Measurements from ENCODE around the gene PRDM16.

DNA sequence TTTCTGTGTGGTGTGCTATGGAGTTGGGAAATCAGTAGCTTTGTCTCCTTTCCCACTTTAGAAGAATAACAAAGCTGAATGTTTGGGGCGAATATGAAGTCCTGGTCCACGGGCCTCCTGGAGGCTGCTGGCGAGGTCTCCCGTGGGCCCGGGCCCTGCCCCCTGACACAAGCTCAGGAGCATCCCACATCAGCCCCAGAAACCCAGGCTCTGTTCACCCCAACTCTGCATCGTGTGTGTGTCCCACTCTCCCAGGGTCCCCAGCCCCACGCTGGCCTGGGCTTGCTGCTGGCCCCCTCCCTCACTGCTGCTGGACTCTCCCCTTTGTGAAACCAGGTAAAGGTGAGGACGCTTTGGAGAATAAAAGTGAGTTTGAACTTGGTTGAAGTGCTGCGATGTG, 8.1 kb downstream of the PRDM16 start:
- TF ChIP-seq, protein P1, sequence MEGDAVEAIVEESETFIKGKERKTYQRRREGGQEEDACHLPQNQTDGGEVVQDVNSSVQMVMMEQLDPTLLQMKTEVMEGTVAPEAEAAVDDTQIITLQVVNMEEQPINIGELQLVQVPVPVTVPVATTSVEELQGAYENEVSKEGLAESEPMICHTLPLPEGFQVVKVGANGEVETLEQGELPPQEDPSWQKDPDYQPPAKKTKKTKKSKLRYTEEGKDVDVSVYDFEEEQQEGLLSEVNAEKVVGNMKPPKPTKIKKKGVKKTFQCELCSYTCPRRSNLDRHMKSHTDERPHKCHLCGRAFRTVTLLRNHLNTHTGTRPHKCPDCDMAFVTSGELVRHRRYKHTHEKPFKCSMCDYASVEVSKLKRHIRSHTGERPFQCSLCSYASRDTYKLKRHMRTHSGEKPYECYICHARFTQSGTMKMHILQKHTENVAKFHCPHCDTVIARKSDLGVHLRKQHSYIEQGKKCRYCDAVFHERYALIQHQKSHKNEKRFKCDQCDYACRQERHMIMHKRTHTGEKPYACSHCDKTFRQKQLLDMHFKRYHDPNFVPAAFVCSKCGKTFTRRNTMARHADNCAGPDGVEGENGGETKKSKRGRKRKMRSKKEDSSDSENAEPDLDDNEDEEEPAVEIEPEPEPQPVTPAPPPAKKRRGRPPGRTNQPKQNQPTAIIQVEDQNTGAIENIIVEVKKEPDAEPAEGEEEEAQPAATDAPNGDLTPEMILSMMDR (IDR thresholded peaks at IDR 0.05; ENCODE audit: low read length) = no peak
- TF ChIP-seq EZH2phosphoT487 (IDR thresholded peaks at IDR 0.05; ENCODE audit: low read length) = no peak
